ENCODE measurements around the gene PHAF1.

The PHAF1 gene

DNA sequence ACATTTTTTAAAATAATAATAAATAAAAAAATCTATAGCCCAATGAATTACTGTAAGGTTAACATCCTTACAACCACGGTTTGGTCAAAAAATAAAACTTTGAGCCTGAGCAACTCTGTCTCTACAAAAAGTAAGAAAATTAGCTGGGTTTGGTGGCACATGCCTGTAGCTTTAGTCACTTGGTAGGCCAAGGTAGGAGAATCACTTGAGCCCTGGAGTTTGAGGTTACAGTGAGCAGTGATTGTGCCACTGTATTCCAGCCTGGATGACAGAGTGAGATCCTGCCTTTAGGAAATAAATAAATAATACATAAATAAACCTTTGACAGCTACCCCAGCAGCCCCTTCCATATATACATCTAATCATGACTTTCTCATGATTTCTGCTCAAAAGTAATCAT lies 26.9 kb upstream of the PHAF1 start:
- TF ChIP-seq SPI1 (IDR thresholded peaks at IDR 0.05; ENCODE audit: borderline replicate concordance, low read depth) = no peak
- TF ChIP-seq, protein P1, sequence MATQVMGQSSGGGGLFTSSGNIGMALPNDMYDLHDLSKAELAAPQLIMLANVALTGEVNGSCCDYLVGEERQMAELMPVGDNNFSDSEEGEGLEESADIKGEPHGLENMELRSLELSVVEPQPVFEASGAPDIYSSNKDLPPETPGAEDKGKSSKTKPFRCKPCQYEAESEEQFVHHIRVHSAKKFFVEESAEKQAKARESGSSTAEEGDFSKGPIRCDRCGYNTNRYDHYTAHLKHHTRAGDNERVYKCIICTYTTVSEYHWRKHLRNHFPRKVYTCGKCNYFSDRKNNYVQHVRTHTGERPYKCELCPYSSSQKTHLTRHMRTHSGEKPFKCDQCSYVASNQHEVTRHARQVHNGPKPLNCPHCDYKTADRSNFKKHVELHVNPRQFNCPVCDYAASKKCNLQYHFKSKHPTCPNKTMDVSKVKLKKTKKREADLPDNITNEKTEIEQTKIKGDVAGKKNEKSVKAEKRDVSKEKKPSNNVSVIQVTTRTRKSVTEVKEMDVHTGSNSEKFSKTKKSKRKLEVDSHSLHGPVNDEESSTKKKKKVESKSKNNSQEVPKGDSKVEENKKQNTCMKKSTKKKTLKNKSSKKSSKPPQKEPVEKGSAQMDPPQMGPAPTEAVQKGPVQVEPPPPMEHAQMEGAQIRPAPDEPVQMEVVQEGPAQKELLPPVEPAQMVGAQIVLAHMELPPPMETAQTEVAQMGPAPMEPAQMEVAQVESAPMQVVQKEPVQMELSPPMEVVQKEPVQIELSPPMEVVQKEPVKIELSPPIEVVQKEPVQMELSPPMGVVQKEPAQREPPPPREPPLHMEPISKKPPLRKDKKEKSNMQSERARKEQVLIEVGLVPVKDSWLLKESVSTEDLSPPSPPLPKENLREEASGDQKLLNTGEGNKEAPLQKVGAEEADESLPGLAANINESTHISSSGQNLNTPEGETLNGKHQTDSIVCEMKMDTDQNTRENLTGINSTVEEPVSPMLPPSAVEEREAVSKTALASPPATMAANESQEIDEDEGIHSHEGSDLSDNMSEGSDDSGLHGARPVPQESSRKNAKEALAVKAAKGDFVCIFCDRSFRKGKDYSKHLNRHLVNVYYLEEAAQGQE (IDR thresholded peaks at IDR 0.05; ENCODE audit: insufficient replicate concordance, low read depth) = no peak
- TF ChIP-seq GABPA (IDR thresholded peaks at IDR 0.05; ENCODE audit: low read depth) = no peak
- no peak for TF ChIP-seq POLR2AphosphoS5 (IDR thresholded peaks at IDR 0.05; ENCODE audit: low read depth)
- TF ChIP-seq, protein P2, sequence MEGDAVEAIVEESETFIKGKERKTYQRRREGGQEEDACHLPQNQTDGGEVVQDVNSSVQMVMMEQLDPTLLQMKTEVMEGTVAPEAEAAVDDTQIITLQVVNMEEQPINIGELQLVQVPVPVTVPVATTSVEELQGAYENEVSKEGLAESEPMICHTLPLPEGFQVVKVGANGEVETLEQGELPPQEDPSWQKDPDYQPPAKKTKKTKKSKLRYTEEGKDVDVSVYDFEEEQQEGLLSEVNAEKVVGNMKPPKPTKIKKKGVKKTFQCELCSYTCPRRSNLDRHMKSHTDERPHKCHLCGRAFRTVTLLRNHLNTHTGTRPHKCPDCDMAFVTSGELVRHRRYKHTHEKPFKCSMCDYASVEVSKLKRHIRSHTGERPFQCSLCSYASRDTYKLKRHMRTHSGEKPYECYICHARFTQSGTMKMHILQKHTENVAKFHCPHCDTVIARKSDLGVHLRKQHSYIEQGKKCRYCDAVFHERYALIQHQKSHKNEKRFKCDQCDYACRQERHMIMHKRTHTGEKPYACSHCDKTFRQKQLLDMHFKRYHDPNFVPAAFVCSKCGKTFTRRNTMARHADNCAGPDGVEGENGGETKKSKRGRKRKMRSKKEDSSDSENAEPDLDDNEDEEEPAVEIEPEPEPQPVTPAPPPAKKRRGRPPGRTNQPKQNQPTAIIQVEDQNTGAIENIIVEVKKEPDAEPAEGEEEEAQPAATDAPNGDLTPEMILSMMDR (IDR thresholded peaks at IDR 0.05; ENCODE audit: insufficient read depth, low read length) = no peak
- DNase-seq (ENCODE audit: low read depth in 1 of 2, low spot score in 1 of 2) = no peak
- no peak overlapping the region for H3K27ac ChIP-seq (replicated peaks)
- H3K4me3 ChIP-seq (replicated peaks; ENCODE audit: insufficient read depth, low read length) = no peak overlapping the region
- H3K27me3 ChIP-seq (ENCODE audit: insufficient read depth, poor library complexity, severe bottlenecking) = no peaks in the 10 kb centered on the region

DNA sequence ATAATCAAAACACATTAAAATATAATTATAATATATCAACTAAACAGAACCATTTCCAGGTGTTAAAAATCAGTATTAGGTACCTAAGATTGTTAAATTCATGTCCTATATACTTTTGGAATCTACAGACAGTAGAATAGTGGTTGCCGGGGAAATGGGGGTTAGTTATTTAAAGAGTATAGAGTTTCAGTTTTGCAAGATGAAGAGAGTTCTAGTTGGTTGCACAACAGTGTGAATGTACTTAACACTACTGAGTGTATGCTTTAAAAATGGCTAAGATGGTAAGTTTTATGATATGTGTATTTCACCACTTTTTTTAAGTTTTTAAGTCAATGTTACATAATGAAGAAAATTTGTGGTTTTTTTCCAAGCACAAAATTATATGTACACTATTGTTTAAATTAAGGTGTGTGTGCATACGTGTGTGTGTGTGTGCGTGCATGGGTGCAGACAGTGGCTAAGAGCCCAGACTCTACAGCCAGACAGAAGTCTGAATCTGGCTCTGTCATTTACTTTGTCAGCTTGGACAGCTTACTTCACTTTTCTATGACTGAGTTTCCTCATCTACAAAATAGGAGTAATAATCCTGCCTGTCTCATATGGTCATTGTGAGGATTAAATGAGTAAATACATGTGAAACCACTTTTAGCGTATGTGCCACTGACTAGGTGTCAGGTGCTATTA lies 25.3 kb upstream of the PHAF1 start:
- Histone ChIP-seq H3K27ac (replicated peaks) (no peak overlapping the region), H3K4me3 (replicated peaks; ENCODE audit: insufficient read depth, low read length) (no peak overlapping the region), H3K27me3 (ENCODE audit: insufficient read depth, poor library complexity, severe bottlenecking) (no peaks in the 10 kb centered on the region)
- DNase-seq (ENCODE audit: low read depth in 1 of 2, low spot score in 1 of 2) = no peak
- TF ChIP-seq SPI1 (IDR thresholded peaks at IDR 0.05; ENCODE audit: borderline replicate concordance, low read depth) = no peak
- TF ChIP-seq GABPA (IDR thresholded peaks at IDR 0.05; ENCODE audit: low read depth) = no peak

DNA sequence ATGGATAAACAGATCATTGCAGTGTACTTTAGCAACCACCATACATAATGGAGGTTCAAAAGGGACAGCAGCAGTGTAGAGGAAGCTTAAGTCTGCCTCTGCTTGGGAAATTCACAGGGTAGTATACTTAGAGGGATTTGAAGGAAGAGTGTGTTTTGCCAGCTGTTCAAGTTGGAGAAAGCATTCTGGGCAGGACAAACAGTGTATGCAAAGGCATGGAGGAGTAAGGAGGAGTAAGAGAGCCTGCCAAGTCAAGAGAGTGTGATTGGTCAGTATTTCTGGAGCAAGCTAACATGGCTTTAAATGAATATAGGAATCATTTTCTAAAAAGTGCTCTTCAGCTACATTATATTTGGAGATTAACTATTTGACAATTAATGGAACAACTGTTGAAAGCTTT lies 22.9 kb upstream of the PHAF1 start:
- no peak overlapping the region for H3K4me3 ChIP-seq (replicated peaks; ENCODE audit: insufficient read depth, low read length)
- H3K27ac ChIP-seq (replicated peaks) = no peak overlapping the region
- no peak for DNase-seq (ENCODE audit: low read depth in 1 of 2, low spot score in 1 of 2)
- no peaks in the 10 kb centered on the region for H3K27me3 ChIP-seq (ENCODE audit: insufficient read depth, poor library complexity, severe bottlenecking)
- TF ChIP-seq, protein P1 (IDR thresholded peaks at IDR 0.05; ENCODE audit: insufficient replicate concordance, low read depth) = no peak
- TF ChIP-seq GABPA (IDR thresholded peaks at IDR 0.05; ENCODE audit: low read depth) (no peak), POLR2AphosphoS5 (IDR thresholded peaks at IDR 0.05; ENCODE audit: low read depth) (no peak), SPI1 (IDR thresholded peaks at IDR 0.05; ENCODE audit: borderline replicate concordance, low read depth) (no peak)
- TF ChIP-seq, protein P2 (IDR thresholded peaks at IDR 0.05; ENCODE audit: insufficient read depth, low read length) = no peak

DNA sequence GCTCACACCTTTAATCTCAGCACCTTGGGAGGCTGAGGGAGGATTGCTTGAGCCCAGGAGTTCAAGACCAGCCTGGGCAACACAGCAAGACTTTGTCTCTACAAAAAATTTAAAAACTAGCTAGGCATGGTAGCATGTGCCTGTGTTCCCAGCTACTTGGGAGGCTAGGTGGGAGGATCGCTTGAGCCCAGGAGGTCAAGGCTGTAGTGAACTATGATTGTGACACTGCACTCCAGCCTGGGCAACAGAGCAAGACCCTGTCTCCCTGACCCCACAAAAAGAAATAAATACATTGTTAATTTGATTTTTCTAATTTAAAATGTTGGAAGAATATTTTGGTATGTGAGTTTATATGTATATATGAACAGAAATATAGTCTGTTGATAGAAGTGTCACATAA lies 22.4 kb upstream of the PHAF1 start:
- no peaks in the 10 kb centered on the region for H3K27me3 ChIP-seq (ENCODE audit: insufficient read depth, poor library complexity, severe bottlenecking)
- no peak for DNase-seq (ENCODE audit: low read depth in 1 of 2, low spot score in 1 of 2)
- H3K4me3 ChIP-seq (replicated peaks; ENCODE audit: insufficient read depth, low read length) = no peak overlapping the region
- no peak overlapping the region for H3K27ac ChIP-seq (replicated peaks)
- no peak for TF ChIP-seq POLR2AphosphoS5 (IDR thresholded peaks at IDR 0.05; ENCODE audit: low read depth)
- no peak for TF ChIP-seq GABPA (IDR thresholded peaks at IDR 0.05; ENCODE audit: low read depth)
- TF ChIP-seq, protein P1 (IDR thresholded peaks at IDR 0.05; ENCODE audit: insufficient replicate concordance, low read depth) = no peak
- TF ChIP-seq, protein P2 (IDR thresholded peaks at IDR 0.05; ENCODE audit: insufficient read depth, low read length) = no peak
- no peak for TF ChIP-seq SPI1 (IDR thresholded peaks at IDR 0.05; ENCODE audit: borderline replicate concordance, low read depth)

All from HL-60 (cell line).